LNCAP (cell line): Measurements from ENCODE around the gene CFAP300.

Experiments used
- TF ChIP-seq, protein P1 (sequence below): fragments of 450-650 bp; IDR thresholded peaks from 2 replicates; pipeline ENCODE4 v1.5.1; 2017; ENCODE audit warnings: mild to moderate bottlenecking

The CFAP300 gene

DNA sequence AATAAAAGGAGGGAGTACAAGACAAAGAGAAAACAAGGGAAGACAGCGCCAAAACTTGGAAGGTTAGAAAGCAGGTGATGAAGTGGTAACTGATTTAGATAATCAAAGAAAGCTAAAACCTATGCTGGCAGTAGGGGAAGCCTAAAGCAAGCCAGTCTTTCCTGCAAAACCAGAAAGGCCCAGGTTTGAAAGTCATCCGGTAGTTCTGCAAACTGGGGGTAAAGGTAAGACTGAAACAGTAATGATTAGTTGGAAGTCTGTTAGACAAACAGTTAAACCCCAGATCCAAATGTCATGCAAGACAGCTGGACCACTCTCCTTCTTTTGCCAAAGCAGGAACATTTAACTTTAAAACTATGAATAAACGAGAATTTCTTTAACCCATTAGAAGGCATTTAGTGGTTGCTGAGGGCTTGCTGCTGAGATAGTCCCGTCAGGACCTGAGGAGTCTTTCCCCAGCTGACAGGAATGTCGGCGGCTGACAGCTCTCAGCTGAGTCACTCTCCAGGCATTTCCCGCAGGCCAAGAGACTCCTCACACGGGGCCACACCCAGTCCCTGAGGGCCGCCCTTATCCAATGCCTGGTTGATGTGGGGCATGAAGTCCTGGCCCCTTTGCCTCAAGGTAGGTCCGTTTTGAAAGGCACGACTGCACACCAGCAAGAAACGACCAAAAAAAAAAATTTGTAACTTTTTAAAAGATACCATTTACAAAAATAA is 36.3 kb upstream of the CFAP300 start:
- TF ChIP-seq, protein P1, sequence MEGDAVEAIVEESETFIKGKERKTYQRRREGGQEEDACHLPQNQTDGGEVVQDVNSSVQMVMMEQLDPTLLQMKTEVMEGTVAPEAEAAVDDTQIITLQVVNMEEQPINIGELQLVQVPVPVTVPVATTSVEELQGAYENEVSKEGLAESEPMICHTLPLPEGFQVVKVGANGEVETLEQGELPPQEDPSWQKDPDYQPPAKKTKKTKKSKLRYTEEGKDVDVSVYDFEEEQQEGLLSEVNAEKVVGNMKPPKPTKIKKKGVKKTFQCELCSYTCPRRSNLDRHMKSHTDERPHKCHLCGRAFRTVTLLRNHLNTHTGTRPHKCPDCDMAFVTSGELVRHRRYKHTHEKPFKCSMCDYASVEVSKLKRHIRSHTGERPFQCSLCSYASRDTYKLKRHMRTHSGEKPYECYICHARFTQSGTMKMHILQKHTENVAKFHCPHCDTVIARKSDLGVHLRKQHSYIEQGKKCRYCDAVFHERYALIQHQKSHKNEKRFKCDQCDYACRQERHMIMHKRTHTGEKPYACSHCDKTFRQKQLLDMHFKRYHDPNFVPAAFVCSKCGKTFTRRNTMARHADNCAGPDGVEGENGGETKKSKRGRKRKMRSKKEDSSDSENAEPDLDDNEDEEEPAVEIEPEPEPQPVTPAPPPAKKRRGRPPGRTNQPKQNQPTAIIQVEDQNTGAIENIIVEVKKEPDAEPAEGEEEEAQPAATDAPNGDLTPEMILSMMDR = no peak

DNA sequence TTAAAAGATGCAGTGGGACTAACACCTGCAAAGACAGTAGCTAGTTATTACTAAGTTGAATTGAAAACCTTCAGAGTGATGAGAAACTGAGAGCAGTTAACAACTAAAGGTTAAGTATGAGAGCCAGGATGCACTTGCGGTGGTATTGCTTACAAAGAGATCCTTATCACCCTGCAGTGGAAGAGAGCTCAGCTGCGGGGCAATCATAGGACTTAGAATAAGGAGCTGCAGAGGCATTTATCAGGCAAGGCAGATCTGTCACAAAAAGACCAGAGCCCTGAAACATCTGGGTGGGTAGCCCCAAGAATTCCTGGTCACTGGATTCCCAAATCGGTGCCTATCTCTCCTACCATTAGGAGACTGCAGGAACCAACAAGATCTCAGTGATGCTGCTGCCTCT is 34.3 kb upstream of the CFAP300 start:
- TF ChIP-seq, protein P1 = no peak

DNA sequence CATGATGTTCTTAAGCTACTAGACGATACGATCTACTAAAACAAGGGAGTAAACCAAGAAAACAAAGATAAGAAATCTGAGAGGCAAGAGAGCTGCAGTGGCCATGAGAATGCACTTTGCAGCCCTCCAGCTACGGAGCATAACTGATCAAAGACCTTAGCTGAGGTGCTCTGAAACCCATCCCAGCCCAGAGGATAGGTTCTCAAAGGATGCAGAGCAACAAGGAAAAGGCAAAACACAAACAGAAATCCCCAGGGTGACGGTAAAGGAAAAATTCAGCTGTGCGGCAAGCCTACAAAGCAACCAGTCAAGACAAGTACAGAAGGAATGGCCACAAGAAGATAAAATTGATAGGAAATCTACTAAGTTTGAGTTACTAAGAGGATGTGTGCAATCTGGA is 32.5 kb upstream of the CFAP300 start:
- TF ChIP-seq, protein P1 = no peak

DNA sequence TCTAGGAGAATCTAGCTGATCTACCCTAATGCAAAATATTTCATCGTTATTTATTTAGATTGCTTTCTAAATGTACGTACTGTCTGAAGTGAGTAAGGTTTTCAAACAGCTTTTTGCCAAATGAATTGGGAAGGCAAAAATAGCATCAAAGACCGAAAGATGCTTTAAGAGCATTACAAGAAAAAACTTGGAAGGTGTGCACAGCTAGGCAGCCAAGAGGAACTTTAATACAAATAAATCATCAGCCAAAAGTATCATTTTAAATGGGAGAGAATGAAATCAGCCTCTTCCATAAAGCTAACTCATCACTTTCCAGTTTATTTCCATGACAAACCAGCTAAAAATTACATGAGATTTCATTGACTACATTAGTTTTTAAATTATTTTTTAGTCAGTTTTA is 30.2 kb upstream of the CFAP300 start:
- TF ChIP-seq, protein P1 = no peak

DNA sequence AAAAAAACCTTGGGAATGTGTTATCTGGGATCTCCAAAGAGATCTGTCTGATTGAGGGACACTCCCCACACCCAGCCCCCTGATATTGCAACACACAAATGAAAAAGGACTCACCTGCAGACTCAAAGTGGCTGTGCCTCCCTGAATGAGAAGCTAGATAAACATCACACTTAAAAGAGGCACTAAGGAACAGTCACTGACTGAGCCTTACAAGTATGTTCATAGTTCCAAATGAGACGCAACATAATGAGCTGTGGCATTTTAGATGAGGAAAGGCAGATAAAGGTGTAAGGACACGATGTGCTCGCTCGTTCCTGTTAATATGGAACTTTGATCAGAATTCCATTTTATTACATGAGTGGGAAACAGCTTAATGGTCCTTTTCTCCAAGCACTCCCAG is 21.0 kb upstream of the CFAP300 start:
- TF ChIP-seq, protein P1 = no peak

DNA sequence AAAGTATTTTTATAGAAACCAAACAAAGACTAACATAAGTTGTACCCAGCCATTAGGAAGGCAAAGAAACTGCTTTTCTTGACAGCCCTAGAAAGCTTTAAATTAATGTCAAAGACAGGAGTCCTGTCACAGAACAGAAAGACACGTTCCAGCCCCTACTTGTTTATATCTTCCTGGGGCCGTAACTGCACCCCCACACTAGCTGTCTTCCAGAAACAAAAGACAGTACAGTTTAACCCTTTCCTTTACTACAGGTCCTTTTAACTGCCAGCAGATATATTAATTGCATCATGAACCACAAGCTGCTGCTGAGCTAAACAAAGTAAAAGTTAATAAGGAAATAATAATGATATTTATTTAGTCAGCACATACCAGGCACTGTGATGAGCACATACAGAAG is 20.3 kb upstream of the CFAP300 start:
- TF ChIP-seq, protein P1 = no peak

DNA sequence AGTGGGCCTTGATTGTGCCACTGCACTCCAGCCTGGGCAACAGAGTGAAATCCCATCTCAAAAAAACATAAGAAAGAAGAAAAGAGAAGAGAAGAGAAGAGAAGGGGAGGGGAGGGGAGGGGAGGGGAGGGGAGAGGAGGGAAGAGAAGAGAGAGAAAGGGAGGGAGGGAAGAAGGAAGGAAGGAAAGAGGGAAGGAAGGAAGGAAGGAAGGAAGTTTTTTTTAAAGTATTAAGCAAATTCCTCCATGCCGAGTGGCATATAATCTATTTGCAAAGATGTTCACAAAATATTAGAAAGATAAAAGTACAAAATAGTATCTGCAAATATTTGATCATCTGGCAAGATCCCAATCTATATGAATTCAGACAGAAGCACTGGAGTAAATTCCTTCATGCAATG is 10.5 kb upstream of the CFAP300 start:
- TF ChIP-seq, protein P1 = no peak

DNA sequence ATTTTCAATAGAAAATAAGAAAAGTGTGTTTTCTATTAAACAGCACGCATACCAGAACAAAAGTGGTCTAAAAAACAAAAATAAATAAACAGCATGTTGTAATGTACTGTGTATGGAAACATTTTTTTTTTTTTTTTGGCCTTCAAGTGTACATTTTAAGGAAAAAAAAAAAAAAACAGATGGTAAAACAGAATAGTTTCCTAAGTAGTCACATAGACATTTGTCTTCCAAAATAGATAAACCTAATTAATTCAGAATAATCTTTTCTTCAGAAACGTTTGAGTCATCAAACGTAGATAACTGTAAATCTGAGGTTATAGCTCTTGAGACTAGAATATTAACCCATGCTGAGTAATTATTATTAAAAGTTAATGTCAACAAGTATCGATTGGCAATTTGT is 396 bp upstream of the CFAP300 start:
- TF ChIP-seq, protein P1 = no peak
